ENCODE measurements around the gene ZNF648.

GRCh38 chr1:182087719-182088350 lies 26.3 kb upstream of the ZNF648 start:
- TF ChIP-seq CTCF (IDR thresholded peaks at IDR 0.05) (no peak), POLR2A (IDR thresholded peaks at IDR 0.05) (no peak)

Measured in Peyer's patch (tissue), 4 donors.